AML-193 (cell line): Measurements from ENCODE around the gene PARVG.

ENCODE experiments used
- DNase-seq, 2 experiments: peaks; one replicate each; lab custom pipeline; 2025; lab: John Stamatoyannopoulos, UW

PARVG gene

GRCh38 chr22:44154436-44154942 lies 26.2 kb upstream of the PARVG start:
- DNase-seq: no peak

GRCh38 chr22:44155115-44155514 lies 25.6 kb upstream of the PARVG start:
- no peak for DNase-seq

GRCh38 chr22:44157916-44158618 lies 22.7 kb upstream of the PARVG start:
- no peak for DNase-seq

- DNase-seq: no peak
Observed at GRCh38 chr22:44158816-44159215, 21.9 kb upstream of the PARVG start.

- DNase-seq: no peak
Observed at GRCh38 chr22:44159221-44159620, 21.5 kb upstream of the PARVG start.

- DNase-seq: no peak
Observed at GRCh38 chr22:44159811-44160210, 20.9 kb upstream of the PARVG start.

- peak; percentile 17 to 26 for DNase-seq
Observed at GRCh38 chr22:44160421-44160820, 20.3 kb upstream of the PARVG start.

GRCh38 chr22:44161673-44162072 lies 19.1 kb upstream of the PARVG start:
- DNase-seq: no peak

GRCh38 chr22:44162960-44163359 lies 17.8 kb upstream of the PARVG start:
- DNase-seq: no peak

- DNase-seq: no peak
Observed at GRCh38 chr22:44163536-44163935, 17.2 kb upstream of the PARVG start.

- DNase-seq: no peak
Observed at GRCh38 chr22:44164031-44164430, 16.7 kb upstream of the PARVG start.

- DNase-seq: no peak
Observed at GRCh38 chr22:44165286-44165874, 15.3 kb upstream of the PARVG start.

- DNase-seq: no peak
Observed at GRCh38 chr22:44166498-44167276, 14.0 kb upstream of the PARVG start.

GRCh38 chr22:44167501-44167900 lies 13.2 kb upstream of the PARVG start:
- no peak for DNase-seq

- no peak for DNase-seq
Observed at GRCh38 chr22:44168206-44168605, 12.5 kb upstream of the PARVG start.

- no peak for DNase-seq
Observed at GRCh38 chr22:44170470-44170869, 10.3 kb upstream of the PARVG start.

- no peak for DNase-seq
Observed at GRCh38 chr22:44171561-44171960, 9.2 kb upstream of the PARVG start.

- peak; percentile 86 to 93 for DNase-seq
Observed at GRCh38 chr22:44172370-44173108, 8.2 kb upstream of the PARVG start.

GRCh38 chr22:44173154-44173553 lies 7.6 kb upstream of the PARVG start:
- DNase-seq: no peak

GRCh38 chr22:44175676-44176075 lies 5.0 kb upstream of the PARVG start:
- DNase-seq: no peak

GRCh38 chr22:44179196-44179988 lies 1.3 kb upstream of the PARVG start:
- DNase-seq: no peak
